Astrocyte of the hippocampus (primary cell): ENCODE data around the gene SYNCRIP.
"Not testable (repeated sequence)": the region's sequence is repeated elsewhere in the genome, so short reads cannot be mapped to it uniquely, and the experiment has no call there.

Source experiments
- DNase-seq: peaks from one replicate; pipeline ENCODE4 v3.0.0; 2011; ENCODE audit warnings: low read depth, low spot score

The SYNCRIP gene

DNA sequence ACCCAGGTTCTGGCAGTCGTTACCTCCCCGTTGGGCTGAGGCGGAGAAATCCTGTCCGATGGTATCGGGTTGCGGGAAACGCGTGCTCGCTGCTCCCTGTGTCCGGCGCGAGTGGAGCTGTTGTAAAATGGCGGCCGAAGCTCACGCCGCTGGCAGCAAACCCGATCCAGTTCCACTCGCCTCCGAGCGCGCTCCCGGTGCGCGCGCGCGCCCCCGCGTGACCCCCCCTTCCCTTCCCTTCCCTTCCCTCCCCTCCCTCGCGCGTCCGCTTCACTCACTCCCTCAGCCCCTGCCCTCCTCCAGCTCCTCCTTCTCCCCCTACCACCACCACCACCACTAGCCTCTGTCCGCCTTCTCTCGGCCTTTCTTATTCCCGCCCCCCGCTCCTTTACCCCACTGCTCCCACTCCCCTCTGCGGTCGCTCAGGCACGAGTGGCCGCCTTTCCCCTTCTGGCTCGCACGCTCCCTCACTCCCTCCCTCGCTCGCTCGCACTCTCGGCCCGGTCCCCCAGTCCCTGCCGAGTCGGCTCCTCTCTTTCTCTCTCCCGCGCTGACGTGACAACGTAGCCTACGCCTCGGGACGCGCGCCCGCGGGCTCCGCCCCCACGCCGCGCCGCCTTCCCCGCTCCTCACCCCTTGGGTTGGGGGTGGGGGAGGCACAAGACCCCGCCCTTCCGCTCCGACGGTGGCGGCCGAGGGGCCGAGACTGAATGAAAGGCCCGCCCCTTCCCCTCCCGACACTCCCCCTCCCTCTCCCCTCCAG, at the start of gene SYNCRIP:
Gene SYNCRIP (minus strand): TSS at position 113 of the 763 bp plus-strand sequence. CDS start 1,447 bp downstream, outside the sequence.
- DNase-seq, result peak; percentile 100

DNA sequence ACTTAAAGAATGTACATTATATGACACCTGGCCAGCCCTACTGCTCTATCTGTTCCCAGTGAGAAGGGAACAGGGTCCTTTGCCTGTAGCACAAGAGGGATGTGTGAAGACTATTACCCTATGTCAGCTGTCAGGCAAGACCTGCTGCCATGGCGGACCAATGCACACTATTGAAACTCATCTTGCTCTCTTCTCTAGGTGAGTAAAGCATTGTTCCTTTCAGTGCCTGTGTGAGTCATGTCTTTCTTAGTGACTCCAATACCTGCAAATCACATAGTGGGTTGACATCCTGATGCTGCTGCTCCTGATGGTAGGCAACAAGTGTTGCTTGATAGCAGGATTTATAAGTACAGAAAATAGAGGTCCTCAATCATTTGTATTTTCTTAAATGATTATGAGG, 48.8 kb upstream of the SYNCRIP start:
- DNase-seq, result no peak

DNA sequence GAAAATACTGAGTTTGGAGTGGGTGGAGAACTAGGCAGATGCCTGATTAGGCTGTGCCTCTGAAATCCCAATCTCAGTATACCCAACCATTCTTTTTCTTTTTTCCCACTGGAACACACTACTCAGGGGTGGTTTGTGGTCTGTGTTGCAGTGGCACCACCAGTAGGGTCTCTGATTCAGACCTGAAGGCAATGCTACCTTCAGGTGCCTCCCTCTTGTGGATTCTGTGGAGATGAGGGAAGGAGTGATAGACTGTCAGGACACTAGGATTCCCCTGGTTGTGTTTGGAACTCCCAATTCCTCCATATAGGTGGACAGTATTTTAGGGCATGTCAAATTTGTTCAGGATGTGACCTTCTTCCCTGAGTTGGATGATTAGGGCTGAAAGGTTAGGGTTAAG, 47.4 kb upstream of the SYNCRIP start:
- no peak for DNase-seq

DNA sequence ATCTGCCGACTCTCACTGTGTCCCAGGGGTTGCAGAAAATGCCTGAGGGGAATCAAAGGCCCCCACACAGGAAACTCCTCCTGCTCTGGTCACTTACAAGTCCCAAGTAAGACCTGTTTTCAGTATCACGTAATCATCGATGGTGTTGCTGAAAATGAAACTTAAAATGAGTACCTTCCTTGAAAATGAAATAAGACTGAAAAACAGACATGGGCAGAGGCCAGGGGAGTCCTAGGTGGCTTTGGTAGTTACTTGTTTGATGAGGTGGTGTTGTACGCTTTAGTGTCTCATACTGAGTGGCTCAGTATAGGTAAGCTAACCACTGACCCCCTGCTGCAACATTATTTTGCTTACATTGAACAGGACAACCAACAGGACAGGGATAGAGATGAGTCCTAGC, 43.0 kb upstream of the SYNCRIP start:
- no peak for DNase-seq

DNA sequence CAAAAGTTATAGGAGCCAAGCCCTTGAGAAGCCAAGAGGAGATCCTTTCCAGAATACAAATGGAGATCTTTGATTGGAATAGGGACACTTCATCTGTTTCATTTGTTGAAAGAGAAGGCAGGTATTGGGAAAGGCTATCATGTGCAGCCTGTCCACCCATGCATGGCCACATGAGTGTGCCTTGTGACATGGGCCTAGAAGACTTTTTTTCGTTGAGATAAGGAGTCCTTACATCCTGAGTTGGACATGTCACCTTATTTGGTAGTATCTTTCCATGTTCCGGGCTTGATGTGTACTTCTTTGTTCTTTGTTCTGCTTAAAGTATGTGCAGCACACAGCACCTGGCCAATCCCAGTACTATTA, 42.1 kb upstream of the SYNCRIP start:
- DNase-seq, result no peak

DNA sequence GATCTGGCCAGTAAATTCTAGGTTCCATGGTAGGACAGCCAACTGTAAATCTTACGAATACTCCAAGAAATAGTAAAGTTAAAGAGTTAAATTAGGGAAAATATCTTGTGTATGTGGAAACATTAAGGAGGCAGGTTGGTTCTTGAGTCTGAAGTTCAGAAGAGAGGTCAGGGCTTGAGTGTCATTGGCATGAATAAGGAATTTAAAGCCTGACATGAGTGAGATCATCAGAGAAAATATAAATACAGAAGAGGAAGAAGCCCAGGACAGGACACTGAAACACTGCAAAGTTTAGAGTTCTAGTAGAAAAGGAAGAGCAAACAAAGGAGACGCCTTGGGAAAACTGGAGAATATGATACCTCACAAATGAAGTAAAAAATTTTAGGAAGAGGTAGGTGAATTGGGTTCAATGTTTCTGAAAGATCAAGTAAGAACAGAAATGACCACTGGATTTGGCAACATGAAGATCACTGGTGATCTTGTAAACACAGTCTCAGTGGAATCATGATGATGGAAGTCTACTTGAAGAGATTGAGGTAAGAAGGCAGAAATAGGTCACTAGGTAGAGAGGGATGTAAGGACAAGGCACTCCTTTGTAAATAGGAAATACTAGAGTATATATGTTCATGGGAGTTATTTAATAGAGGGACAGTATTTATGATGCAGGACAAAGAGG, 41.6 kb upstream of the SYNCRIP start:
- no peak for DNase-seq

DNA sequence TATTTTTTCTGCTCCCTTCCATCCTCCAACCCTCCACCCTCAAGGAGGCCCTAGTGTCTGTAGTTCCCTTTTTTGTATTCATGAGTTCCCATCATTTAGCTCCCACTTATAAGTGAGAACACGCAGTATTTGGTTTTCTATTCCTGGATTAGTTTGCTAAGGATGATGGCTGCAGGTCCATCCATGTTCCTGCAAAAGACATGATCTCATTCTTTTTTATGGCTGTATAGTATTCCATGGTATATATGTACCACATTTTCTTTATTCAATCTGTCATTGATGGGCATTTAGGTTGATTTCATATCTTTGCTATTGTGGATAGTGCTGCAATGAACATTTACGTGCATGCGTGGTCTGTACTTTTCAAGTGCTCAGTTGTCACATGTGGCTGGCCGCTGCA, 39.2 kb upstream of the SYNCRIP start:
- DNase-seq, result not testable (repeated sequence)

DNA sequence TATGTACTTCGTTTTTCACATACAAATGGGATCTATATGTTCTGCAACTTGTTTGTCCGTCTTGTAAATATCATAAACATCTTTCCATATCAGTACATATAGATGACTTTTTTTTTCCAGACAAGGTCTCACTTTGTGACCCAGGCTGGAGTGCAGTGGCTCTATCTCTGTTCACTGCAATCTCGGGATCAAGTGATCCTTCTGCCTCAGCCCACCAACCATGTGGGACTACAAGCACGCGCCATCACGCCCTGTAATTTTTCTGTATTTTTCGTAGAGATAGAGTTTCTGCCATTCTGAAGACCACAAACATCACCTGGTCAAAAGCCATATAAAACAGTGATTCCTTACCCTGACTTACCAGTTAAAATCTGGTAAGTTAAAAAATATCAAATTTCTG, 37.7 kb upstream of the SYNCRIP start:
- no peak for DNase-seq

DNA sequence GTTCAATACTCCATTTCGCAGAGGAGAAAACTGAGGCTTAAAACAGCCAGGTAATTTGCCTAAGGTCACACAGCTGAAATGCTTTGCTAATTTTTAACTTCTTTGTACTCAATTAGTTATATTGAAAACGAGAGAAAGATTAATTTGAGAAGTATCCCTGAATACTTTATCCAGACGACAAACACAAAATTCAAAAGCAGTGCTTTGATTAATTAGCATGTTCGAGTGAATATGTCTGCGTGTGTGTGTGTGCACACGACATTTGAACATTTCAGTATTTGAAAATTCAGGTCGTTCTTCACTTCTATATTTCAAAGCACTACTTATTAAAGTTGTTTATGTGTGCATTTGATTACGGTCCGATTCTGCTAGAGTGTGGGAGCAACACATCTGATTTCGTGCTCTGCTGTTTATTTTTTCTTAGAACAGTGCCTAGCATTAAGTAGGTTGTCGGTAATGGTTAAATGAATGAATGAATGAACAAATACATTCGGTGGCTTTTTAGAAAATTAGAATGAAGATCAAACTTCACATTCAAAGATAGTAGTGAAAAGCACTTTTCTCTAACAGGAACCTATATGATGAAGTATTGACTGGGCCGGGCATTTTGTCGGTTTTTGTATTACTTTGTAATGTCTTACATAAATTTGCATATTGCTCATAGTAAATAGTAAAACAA, 36.9 kb upstream of the SYNCRIP start:
- no peak for DNase-seq

DNA sequence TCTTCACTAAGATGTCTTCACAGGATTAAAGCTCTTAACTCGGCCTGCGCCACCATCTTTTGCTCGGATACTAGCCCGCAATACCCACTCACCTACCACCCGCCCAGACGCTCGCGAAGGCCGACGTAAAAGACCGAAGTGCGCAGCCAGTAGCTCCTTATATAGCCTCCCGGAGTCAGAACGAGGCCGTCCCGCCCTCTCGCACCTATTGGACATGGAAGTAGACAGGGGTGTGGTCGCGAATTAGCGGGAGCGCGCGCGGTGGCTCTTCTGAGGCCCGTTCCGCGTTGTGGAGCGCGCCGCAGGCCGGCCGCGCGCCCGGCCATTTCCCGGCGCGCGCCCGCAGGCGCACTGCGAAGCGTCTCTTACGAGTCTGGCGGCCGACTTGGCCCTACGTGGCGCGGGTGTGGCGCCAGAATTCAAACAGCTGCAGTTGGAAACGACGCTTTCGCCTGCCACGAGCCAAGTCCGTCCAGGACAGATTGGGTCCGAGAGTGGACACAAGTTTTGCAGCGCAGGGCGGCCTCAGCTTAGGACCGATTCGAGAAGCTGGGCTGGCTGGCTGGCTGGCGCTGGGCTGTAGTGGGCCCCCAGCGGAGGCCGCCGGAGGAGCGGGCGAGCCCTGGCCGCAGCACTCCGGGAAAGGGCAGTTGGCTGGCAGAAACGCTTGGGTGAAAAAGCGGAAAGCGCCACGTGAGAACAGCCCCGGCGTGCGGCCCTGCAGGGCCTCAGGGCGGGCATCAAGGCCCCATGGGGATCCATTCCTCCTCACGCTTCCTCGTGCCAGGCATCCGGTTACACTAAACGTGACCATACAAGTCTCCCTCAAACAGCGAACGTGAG, 36.1 kb upstream of the SYNCRIP start:
- peak; percentile 100 for DNase-seq

DNA sequence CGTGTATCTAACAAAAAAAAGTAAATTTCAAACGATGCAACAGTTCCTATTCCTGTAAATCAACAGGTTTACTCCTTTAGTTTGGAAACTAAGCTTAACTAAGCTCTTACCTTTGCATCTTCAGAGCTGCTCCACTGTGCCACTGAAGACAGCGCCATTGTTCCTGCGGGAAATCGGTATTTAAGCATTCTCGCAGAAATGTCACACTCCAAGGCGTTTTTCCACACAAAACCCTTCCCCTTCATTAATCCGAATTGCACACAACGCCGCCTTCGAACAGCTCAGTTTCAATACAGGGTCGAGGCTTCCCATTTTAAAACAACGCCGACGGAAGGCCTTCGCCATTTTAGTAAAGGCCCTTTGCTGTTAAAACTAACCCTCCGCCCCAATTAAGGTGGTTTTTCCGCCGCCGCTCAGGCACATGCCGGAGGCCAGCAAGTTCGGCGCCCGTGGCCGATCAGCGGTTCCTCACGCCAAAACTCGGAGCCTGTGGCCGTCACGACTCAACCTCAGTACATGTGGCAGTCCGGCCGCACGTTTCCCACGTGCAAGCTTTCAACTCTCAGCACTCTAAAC, 35.4 kb upstream of the SYNCRIP start:
- no peak for DNase-seq

DNA sequence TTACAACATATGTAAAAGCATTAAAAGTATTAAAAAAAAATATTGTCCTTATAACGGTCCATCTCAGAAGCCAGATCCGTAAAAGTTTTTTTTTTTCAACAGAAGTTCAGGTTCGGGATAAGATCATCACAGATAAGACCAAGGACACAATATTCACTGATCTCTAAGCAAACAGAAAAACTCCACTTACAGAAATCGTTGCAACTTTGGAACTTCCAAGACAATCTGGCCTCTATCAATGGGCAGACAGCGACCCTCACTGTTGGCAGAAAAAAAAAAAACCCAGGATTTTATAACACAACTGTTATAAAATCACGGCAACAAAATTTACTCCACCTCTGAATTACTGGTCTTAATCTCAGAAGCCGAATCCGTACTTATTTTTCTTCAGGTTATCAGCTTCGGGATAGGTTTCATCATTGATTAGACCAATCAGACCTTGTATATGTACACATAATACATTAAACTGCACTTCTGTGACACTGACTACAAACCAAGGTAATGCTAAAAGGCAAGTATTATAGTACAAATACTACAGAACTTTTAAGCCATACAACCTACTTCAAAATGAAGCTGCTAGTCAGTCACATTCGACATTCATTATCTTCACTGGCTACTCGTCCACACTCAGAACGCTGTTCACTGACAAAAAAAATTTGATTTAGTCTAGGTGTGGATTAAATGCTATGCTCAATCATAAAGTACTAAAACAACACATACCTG, 34.7 kb upstream of the SYNCRIP start:
- peak; percentile 28 for DNase-seq

DNA sequence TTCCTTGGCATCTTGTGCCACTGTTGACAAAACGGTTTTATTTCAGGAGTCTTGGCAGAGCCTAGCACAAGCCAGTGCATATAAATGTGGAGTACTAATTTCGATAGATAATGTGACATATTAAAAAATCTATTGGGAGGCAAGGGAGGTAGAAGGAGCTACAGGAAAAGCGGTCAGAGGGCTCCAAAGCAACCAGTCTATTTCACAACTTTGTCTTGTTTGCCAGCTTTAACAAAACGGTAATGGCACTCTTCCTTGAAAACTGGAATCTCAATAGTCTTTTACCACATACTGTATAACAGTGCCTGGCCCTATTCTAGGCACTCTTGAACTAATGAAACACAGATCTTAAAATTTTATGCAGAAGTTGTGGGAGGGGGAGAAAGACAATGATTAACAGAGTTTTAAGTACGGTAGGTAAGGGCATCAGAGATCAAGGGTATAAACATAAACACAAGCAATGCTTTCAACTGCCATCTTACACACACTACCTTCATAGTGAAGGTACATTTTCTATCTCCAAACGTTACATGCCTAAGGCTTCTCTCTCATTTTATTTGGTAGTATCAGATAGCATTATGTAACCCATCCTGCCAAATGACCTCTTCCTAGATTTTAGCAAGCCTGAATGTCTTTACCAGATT, 33.5 kb upstream of the SYNCRIP start:
- peak; percentile 28 for DNase-seq

DNA sequence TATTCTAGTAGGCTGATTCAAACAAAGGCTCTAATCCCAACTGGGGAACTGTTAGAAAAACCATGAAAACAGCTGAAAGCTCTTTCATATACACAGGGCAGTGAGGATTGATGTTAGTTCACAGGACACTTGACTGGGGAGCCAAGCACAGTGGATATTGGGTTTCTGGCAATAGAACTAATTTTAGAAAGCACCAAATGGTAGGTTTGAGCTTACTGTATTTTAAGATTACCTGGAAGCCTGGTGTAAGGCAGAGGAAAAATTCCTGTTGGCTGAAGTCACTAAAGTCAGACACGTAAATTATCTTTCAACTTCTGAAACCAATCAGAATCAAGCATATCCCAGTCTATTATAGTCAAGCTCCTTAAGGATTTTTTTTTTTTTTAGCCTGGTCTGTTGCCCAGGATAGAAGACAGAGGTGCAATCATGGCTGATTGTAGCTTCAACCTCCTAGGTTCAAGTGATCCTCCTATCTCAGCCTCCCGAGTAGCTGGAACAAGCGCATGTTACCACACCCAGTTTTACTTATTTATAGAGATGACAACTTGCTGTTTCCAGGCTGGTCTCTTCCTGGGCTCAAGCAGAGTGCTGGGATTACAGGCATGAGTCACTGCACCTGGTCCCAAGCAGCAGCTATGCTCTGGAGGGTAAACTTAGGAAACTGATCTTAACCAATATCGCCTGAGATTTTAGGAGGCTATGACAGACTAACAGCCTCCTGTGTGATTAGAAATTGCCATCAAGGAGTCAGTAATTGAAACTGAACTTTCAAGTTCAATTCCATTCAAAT, 32.5 kb upstream of the SYNCRIP start:
- DNase-seq, result peak; percentile 47

DNA sequence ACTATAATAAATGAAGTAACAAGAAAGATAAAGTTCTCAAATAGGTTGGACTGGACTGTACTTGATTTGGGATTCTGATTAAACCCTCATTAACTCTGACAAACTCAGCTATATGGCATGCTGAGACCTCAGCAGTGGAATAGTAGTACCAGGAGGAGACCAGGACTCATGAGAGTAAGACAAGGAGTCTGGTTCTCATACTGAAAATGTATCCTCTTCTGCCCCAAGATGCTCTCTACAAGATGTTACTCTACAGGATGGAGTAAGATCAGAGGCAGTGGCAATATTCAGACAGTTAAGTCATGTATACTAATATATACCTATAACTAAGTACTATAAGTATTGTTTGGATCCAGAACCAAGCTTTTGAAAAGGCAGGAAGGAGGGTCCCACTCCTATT, 31.9 kb upstream of the SYNCRIP start:
- DNase-seq, result no peak

DNA sequence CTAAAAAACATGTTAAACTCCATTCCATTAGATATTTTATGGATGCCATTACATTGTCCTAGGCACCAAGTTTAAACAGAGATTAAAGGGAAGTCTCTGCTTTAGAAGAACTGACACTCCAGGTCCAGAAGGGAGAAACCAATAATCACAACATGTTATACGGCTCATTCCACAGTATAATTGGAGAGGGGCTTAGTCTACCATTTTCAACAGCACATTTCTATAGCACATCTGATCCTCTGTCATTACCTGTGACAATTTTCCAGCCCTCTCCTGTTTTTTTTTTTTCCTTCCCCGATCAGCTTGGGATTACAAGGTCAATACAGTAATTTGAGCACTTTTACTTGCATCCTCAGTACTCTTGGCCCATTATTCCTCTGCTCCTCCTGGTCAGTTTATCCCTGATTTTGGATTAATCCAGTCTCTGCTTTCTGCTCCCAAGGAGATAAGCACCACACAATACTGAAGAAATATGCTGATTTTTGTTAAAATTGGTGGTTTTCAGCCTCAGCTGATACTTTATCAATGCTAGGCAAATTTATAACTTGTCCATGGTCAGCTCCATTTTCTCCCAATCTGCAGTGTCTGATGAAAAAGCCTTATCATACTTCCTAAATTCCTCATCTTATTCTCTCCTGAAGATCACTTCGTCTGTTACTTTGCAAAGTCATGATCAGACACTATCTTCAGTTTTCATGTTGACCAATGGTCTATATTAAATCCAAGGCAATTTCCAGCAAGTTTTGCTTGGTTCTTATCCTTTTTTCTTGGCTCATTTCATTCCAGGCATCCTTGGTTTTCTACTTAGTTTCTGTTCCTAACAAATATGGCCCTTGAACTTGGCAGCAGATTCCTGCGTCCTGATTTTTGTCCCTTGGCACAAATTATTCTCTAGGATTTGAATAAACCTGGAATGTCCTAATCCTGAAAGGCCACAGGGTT, 30.8 kb upstream of the SYNCRIP start:
- no peak for DNase-seq

DNA sequence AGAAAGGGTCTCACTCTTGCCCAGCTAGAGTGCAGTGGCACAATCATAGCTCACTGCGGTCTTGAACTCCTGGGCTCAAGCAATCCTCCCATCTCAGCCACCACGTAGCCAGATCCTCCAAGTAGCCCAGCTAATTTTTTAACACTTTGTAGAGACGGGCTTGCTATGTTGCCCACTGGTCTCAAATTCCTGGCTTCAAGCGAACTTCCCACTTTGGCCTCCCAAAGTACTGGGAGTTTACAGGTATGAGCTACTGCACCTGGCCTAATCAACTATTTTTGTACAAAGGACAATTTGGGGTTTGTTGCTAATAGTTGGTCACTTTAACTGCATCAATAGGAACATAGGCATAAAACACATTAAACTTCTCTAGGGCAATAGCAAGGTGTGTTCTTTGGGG, 29.9 kb upstream of the SYNCRIP start:
- DNase-seq, result no peak

DNA sequence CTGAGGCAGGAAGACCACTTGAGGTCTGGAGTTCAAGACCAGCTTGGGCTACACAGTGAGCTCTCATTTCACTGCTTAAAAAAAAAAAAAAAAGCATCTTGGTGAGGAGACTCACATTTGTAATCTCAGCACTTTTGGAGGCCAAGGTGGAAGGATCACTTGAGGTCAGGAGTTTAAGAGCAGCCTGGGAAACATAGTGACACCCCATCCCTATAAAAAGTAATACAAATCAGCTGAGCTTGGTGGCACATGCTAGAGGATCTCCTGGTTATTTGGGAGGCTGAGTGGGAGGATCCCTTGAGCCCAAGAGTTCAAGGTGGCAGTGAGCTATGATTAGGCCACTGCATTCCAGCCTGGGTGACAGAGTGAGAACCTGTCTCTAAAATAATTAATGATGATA, 29.4 kb upstream of the SYNCRIP start:
- no peak for DNase-seq
